ENCODE results near the gene TMEM132C.

Gene TMEM132C

DNA sequence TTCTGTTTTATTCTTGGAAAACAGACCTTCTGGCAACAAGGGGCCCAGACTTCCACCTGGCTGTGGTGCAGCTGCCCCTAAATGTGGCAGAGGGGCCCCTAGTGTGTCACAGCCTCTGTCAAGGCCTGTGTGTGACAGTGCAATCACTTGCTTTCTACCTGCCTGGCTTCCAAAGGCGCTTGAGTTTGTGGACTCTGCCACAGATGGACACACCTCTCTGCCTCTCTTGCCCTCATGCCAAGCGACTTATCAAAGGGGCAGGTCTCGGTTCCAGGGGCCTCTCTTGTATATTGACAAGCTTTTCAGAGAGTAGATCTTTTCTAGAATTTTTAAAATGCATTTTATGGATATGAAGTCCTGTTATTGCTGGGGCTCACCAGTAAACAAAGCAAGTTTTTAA, 339.6 kb downstream of the TMEM132C start:
- FAIRE-seq (no peak), DNase-seq (ENCODE audit: low spot score) (no peak)

DNA sequence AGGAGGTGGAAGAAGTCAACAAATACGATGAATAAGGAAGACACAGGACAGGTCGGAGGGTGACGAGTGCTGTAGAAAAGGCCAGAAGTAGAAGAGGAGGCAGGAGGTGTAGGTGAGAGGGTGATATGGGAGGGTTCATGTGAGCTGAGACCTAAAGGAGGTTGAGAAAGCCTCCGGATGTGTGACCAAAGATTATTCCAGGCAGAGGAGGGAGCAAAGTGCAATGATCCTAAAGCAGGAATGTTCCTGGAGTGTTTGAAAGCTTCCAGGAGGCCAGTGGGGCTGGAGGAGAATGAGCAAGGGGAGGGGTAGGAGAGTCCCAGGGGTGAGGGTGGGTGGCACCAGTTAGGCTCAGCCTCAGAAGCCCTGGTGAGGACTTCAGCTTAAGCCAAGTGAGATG, 340.0 kb downstream of the TMEM132C start:
- DNase-seq (ENCODE audit: low spot score) (no peak), FAIRE-seq (no peak)

DNA sequence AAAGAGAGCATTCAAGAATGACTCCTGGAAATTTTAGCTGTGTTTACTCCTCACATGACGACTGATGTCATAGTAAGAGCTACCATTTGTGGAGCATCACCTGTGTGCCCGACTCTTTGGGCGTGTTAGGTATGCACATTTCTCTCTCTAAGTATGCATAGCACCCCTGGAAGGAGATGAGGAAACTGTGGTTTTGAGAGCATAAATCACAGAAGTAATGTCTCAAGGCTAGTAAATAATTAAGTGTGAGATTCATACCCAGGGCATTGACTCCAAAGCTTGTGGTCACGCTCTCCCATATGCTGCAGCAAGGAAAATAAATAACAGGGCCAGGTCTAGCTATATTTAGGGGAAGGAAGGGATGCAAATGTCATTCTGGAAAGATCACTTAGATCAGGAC, 340.7 kb downstream of the TMEM132C start:
- no peak for DNase-seq (ENCODE audit: low spot score)
- FAIRE-seq: no peak

DNA sequence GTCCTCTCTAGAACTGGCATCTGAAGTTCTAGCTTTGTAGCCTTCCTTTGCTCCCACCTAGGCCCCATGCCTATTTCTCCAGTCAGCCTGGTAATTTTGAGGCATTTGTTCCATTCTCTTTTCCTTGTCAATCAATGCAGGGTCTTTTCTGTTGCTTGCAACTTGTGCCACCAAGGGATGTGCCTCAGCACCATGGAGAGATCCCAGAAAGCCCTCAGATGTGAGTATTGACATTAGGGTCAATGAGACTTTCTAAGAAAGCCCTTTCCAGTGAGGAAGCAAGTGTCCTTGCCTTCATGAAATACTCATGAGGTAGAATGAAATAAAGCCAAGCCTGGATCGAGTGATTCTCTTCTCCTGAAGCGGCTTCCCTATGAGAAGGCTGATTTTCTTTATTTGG, 342.9 kb downstream of the TMEM132C start:
- DNase-seq (ENCODE audit: low spot score) (no peak), FAIRE-seq (no peak)

DNA sequence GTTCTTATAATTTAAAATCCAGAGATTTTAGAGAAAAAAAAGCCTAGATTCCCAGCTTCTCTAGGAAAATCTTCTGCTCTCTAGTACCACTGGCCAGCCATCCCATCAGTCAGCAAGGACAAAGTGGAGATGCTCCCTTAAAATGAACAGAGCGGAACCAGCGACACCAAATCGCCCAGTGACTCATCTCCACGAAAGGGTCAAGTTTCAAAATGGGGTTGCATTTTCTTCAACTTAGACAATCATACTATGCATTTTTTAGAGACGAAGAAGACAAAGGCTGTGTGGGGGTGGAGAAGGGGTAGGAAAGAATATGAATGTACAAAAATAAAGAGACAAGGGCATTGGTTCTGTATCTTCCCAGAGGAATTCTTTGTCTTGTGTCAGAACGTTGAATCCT, 344.8 kb downstream of the TMEM132C start:
- FAIRE-seq (no peak), DNase-seq (ENCODE audit: low spot score) (peak; percentile 50)

DNA sequence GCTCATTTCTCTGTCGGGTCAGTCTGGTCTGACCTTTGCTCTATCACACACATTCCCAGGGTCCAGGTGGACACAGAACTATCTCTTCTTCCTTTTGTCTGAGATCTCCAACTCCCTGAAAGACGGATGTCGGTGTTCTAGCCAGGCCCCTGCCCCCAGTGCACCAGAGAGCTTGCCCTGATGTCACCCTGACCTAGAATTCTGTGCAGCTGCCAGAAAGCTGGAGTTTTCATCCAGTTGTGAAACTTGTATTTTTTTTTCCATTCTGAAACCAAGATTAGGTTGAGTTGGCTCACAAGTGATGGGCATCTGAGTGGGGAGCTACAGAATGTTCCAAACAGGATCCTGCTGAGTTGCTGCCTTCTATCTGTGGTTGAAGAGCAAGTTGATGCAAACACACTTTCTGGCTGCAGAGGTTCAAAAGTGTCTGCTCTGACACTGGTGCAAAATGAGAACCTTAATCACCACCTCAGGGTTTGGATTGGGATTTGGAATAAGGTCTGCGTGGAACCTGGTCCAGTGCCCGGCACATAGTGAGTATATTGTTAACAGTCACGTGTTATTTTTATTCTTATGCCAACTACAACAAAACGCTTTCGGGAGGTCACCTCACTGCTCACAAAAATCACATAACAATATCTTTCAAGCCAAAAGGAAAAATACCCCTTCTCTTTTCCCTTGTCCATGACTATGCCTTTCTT, 345.3 kb downstream of the TMEM132C start:
- FAIRE-seq (no peak), DNase-seq (ENCODE audit: low spot score) (peak; percentile 31)

DNA sequence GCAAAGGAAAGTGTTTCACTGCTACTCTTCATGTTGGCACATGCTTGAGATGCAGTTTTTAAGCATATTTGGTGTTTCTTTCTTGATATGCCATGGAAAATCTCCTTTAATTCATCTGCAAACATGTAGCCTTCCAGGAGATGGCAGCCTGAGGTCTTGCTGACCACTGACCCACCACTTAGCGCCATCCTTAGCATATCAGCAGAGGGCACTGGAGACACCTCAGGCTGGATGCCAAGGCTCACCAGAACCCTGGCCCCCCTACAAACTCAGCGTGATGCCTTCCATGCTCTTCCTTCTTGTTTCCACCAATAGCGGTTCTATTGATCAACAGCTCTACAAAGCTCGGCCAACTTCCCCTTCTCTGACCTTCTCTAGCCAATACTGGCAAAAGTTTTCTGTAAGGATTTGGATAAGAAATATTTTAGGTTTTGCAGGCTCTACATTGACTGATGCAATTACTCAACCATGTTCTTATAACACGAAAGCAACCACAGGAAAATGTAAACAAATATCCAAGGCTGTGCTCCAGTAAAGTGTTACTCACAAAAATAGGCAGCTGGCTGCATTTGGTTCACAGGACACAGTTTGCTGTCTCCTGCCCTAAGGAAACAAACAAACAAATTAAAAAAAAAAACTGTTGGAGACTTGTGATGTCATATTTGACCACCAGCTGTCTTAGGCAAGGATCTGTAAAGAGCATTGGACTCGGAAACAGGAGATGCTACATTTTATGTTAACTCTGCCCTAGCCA, 347.0 kb downstream of the TMEM132C start:
- DNase-seq (ENCODE audit: low spot score) (no peak), FAIRE-seq (no peak)

DNA sequence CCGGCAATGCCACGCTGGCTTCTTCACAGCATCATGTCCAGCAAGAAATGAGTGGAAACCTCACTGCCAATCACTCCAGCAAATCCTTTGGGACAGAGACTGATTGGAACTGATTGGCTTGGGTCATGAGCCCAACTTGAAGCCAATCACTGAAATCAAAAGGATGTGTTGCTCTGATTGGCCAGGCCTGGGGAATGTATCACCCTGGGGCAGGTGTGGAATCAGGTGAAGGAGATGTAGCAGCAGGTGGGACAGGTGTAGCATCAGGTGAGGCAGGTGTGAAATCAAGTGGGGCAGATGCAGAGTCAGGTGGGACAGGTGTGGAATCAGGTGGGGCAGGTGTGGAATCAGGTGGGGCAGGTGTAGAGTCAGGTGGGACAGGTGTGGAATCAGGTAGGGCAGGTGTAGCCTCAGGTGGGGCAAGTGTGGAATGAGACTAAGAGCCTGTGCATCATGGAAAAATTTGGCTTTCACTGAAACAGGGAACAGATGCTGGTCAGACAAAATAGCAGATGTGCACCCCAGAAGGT, 350.4 kb downstream of the TMEM132C start:
- FAIRE-seq (no peak), DNase-seq (ENCODE audit: low spot score) (no peak)

DNA sequence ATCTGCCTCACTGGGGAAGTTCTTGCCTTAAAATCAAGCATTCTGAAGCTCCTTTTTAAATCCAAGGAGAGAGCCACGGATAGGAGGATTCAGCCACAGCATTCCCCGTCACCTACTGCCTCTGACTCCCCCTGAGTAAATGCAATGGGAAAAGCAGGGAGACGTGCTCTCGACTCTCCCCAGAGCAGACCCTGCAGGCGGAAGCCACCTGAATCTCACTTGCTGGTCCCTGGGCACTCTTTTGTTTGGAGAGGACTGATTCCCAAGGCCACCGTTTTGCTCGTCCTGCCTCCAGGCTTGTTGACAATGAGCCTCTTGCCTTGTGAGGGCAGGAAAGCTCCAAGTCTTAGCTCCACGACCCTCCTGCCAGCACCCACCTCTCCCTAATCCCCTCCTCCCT, 352.3 kb downstream of the TMEM132C start:
- DNase-seq (ENCODE audit: low spot score): no peak
- FAIRE-seq: no peak

DNA sequence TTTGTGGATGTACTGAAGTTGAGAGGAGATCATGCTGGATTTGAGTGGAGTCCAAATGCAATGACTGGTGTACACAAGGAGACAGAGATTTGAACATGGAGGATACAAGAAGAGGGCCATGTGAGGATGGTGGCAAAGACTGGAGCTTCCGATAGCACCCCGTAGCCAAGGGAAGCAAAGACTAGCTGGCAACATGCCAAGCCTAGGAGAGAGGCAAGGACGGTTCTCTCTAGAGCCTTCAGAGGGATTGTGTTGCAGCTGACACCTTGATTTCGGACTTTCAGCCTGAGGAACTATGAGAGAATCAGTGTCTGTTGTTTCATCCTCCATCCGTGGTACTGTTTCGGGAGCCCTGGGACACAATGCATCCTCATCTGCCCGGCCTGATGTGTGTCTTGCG, 354.3 kb downstream of the TMEM132C start:
- DNase-seq (ENCODE audit: low spot score): no peak
- FAIRE-seq: no peak

DNA sequence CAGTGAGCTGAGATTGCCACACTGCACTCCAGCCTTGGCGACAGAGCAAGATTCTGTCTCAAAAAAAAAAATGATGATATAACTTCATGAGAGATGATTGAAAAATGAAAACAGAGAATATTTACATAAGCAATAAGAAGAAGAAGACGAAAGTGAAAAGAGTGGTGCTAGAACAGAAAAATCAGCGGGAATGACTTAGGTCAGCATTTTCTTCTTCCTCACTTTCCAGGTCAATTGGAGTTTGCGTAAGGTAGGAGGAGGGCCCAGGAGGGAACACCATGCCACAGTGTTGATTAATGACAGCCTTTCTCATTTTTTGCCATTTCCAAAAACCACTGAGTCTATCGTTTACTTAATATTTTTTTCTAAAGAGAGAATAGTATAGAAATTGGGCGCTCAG, 356.8 kb downstream of the TMEM132C start:
- DNase-seq (ENCODE audit: low spot score): no peak
- no peak for FAIRE-seq

DNA sequence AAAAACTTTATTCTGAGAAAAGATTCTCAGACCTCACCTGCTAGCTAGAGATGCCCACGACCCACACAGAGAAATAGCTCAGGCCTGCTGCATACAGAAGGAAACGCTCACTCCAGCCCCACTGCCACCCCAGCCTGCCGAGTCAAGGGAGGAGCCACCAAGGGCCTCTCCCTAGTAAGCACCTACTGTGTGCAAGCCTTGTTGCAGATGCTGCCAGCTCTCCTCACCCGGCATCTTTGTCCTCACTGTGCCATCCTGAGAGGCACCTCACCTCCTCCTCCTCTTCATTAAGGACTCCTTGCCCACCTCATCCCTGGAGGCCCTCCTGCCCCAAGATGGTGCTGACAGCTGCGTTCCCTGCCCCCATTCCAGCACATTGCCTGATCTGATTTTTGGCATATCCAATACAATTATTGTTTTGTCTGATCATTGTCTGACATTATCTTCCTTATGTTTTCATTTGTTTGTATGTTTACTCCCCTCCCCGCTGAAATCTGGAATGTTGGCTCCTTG, 359.9 kb downstream of the TMEM132C start:
- DNase-seq (ENCODE audit: low spot score) (no peak), FAIRE-seq (no peak)

DNA sequence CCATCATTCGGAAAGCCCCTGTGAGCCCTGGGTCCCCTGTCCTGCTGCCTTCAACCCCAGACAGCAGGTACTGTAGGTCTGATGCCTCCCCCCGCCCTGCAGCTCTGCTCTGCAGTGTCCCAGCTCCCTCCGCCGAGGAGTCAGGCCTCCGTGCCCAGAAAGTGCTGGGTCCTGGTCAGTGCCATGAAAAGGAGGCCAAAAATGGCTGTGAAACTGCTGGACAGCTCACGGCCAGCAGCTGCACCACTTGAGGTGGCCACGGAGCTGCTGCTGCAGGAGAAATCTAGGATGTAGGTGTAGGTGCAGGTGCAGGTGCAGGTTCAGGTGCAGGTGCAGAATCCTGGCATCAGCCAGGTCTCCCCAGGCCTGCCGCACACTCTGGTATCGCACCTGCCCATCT, 360.7 kb downstream of the TMEM132C start:
- FAIRE-seq (no peak), DNase-seq (ENCODE audit: low spot score) (no peak)

DNA sequence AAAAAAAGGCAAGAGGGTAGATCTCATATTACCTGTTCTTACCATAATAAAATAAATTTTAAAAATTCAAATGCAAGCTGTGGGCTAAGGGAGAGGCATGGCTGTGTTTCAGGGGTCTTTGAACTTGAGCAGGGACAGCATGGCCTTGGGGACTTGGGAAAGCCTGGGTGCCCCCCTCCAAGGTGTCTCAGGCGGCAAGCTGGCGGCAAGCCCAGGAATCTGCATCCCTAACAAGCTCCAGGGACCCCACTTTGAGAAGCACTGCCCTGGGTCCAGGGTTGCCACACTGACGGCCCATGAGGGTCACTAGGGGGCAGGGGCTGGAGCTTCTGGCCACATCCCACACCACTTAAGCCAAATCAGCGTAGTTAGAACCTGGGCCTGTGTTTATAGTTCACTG, 363.0 kb downstream of the TMEM132C start:
- DNase-seq (ENCODE audit: low spot score): no peak
- no peak for FAIRE-seq

DNA sequence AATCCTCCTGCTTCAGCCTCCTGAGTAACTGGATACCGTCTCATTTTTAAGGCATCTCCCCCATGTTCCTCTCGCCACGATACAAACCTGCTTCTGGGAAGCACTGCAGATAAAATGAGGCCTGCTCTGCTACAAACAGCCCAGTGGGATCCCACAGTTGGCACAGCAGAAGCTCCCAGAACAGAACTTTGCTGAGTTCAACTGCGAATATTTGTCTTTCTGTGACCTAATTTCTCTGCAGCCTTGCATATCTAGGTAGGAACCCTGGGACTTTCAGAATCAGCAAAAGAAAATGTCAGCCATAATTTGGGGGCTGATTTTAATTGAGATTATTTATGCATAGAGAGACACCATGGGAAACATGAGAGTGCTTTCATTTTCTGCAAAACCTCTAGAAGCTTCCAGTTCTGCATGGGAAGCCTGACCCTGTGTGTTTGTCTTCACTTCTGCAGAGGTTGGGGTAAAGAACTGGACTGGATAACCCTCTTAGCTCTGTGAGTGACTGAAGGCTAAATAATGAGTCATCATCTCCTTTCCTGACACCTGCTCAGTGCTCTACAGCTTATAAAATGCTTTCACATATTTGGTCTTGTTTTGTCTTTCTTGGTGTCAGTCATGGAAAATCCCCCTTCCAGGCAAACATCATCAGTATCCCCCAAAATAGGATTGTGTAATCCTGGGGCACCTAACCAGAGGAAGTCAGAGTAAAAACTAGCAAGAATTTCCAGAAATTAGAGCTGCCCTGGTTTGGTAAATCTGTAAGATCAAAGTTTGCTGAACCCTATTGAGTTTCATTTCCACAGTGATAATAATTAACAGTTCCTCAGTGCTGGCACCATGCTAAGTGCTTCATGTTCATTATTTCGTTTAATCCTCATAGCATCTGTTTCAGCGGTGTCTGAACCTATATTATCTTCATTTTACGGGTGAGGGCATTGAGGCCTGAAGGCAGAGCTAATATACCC, 371.0 kb downstream of the TMEM132C start:
- DNase-seq (ENCODE audit: low spot score) (no peak), FAIRE-seq (no peak)

DNA sequence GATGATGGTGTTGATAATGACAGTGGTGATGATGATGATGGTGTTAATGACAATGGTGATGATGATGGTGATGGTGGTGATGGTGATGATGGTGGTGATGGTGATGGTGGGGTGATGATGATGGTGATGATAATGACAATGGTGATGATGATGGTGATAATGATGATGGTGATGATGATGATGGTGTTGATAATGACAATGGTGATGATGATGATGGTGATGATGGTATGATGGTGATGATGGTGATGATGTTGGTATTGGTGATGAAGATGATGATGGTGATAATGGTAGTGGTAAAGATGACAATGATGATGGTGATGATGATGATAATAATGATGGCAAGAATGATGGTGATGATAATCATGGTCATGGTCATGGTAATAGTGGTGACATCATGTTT, 372.1 kb downstream of the TMEM132C start:
- FAIRE-seq: peak; percentile 100
- DNase-seq (ENCODE audit: low spot score): no peak

DNA sequence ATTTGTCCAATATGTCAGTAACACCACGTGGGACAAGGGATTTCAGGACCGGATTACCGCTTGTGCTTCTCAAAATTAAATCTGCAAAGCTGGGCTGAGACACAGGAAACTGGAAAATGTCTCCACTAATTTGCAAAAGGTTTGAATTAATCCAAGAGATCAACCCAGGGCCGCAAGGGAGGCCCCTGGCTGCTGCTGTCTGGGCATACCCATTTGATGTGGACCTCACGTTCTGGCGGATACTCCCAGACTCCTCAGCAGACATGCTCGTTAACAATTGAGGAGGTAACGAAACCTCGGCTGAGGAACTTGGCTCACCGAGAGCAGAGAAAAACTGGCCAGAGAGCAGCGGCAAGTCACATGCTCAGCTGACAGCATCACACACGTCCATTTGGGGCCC, 376.2 kb downstream of the TMEM132C start:
- FAIRE-seq (no peak), DNase-seq (ENCODE audit: low spot score) (no peak)

DNA sequence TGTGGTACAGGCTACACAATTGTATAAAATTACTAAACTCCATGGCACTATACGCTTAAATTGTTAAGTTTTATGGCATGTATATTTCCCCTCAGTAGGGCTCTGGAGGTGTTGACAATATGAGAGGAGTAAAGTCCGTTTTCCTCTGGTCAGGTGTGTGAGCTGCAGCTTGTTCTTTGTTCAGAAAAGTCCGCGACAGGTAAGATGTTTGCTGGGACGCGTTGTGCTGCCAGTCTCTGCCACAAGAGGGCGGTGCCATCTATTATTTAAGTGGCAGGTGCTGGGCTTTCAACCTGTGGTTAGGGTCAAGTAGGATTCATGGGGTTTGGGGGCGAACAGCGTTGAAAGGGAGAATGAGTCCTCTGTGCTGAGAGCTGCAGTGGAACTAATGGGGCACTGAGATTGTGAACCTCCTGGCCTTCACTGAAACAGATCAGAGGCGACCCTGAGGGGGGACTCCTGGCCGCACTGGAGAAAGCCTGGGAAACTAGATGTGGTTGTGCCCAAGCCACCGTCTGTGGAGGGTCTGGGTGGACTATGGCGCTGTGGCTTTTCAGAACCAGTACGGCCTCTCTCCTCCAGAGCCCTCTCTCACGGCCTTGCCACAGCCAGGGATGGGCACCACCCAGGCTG, 377.8 kb downstream of the TMEM132C start:
- FAIRE-seq: no peak
- DNase-seq (ENCODE audit: low spot score): peak; percentile 27

DNA sequence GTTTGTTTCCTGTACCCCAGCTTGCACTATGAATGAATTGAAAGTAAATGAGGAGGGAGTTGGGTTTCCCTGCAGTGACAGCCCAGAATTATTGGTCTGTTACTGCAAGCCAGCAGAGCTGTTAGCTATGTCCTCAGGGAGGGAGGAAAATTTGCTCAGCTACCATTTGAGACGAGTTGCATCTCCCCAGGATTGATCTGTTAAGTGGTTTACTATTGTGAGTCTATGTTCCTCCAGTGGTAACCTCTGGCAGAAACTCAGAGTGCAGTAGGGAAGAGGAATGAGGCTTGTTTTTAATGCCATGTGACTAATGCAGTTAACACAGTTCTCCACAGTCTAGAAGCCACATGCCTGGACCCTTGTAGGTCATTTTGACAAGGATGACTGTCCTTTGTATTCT, 382.9 kb downstream of the TMEM132C start:
- DNase-seq (ENCODE audit: low spot score): no peak
- FAIRE-seq: no peak

DNA sequence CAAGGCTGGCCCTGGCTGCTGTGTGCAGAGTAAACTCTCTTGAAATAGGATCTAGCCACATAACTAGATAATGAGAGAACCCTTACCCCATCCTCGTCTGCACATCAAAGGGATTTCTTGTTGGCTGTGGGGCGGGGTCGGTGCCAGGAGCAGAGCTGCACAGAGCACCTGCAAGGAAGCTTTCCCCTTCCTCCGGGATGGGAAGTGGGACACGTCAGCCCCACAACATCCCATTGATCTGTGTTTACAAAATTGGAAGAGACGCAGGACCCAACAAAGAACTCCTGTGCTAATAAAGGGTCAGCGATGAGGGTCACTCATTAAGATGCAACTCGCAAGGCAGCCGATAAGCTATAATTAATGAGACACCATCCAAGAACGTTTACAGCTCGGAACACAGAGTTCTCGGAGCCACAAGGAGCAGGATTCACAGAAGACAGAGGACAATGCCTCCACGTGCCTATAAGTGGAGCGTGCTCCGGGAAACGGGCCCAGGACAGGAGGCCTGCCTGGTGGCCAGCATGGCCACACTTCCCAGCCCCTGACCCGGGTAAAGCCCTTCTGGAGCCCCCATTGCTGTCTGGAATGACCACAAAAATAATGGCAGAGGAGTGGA, 385.3 kb downstream of the TMEM132C start:
- no peak for DNase-seq (ENCODE audit: low spot score)
- FAIRE-seq: no peak

DNA sequence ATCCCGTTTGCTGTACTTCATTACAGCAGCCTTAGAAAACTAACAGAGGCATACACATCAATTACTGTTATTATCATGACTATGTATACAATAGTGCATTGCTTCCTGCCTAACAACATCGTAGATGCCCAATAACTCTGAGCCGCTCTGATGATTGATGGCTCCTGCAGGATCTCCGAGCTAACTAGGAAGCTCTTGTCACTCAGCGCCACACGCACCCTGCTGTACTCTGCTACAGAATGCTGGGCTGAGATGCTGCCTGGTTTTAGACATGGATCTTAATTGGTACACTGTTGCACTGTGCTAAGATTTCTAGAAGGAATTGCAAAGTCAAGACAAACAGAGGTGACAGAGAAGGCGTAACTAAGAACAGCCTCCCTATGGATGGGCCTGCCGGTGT, 387.5 kb downstream of the TMEM132C start:
- DNase-seq (ENCODE audit: low spot score): no peak
- no peak for FAIRE-seq
